BLaER1 (cell line): Measurements from ENCODE around the gene ZMYND8.
"Not testable (repeated sequence)": the region's sequence is repeated elsewhere in the genome, so short reads cannot be mapped to it uniquely, and the experiment has no call there.

Experiments
- H3K27ac ChIP-seq: shearing (Covaris generic); formaldehyde crosslinking; 2 replicates; pipeline ENCODE4 v1.8.1; 2022
- H3K27me3 ChIP-seq: shearing (Covaris generic); formaldehyde crosslinking; 2 replicates; pipeline ENCODE4 v1.8.1; 2022
- H3K36me3 ChIP-seq: shearing (Covaris generic); formaldehyde crosslinking; 2 replicates; pipeline ENCODE4 v1.8.1; 2022
- H3K4me1 ChIP-seq: shearing (Covaris generic); formaldehyde crosslinking; 2 replicates; pipeline ENCODE4 v1.8.1; 2022
- H3K4me2 ChIP-seq: shearing (Covaris generic); formaldehyde crosslinking; 2 replicates; pipeline ENCODE4 v1.8.1; 2022
- H3K4me3 ChIP-seq: shearing (Covaris generic); formaldehyde crosslinking; 2 replicates; pipeline ENCODE4 v1.8.1; 2022
- H3K9ac ChIP-seq: shearing (Covaris generic); formaldehyde crosslinking; 2 replicates; pipeline ENCODE4 v1.8.1; 2022
- H3K9me3 ChIP-seq: shearing (Covaris generic); formaldehyde crosslinking; 2 replicates; pipeline ENCODE4 v1.8.1; 2022
- H4K20me1 ChIP-seq: shearing (Covaris generic); formaldehyde crosslinking; 2 replicates; pipeline ENCODE4 v1.8.1; 2022
- Cebpa-rat ChIP-seq: shearing (Covaris generic); IDR thresholded peaks from 2 replicates; pipeline ENCODE4 v1.8.1; 2022

Gene ZMYND8

GRCh38 chr20:47314647-47315338, 41.7 kb downstream of the ZMYND8 start:
- no peak overlapping the region for H3K9ac ChIP-seq
- no peaks in the 10 kb centered on the region for H3K27me3 ChIP-seq
- peak overlapping the region; percentile 45 for H3K4me2 ChIP-seq
- peaks cover 100% of the 10 kb centered on the region for H4K20me1 ChIP-seq
- H3K4me1 ChIP-seq = peaks cover 79% of the 10 kb centered on the region
- H3K36me3 ChIP-seq = peaks cover 93% of the 10 kb centered on the region
- H3K9me3 ChIP-seq = no peaks in the 10 kb centered on the region
- H3K27ac ChIP-seq = 0 out of 2 replicates have a peak overlapping the region, but pooled peaks have one; percentile 14
- no peak for TF ChIP-seq Cebpa-rat
- H3K4me3 ChIP-seq = no peak overlapping the region

DNA sequence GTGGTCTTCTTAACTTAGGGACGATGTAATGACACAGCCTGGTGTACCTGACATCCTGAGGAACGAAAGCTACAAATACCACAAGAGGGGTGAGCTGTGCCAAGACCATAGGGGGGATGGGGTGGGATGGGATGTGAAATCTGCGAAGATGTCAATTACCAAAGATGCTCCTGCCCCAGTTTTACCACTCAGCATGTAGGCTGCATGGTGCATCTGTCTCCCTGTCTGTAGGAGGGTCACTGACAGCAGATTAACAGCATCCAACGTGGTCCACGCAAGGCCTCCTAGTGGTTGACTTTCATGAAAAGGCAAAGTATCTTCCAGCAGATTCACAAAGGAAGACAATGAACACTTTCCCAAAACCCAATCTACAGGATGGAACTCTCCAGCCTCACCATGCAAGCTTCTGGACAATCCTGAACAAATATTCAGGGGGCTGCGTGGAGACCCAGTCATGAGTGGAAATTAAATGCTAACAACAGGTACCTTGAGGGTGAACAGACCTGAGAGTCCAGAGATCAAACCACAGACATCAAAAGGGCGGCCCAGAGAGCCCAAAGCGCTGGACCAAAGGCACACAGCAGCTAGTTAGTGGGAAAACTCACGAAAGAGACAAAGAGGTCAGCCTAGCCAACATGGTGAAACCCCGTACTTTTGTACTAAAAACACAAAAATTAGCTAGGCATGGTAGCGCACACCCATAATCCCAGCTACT, 44.4 kb downstream of the ZMYND8 start:
- Histone ChIP-seq H3K4me3 (no peak overlapping the region), H3K27me3 (no peaks in the 10 kb centered on the region), H3K36me3 (peaks cover 95% of the 10 kb centered on the region), H3K9ac (no peak overlapping the region), H3K27ac (no peak overlapping the region), H4K20me1 (peaks cover 100% of the 10 kb centered on the region), H3K4me1 (peaks cover 52% of the 10 kb centered on the region), H3K4me2 (peak overlapping the region; percentile 36; the same call in 1 of the 2 replicates), H3K9me3 (no peaks in the 10 kb centered on the region)
- TF ChIP-seq Cebpa-rat = no peak

GRCh38 chr20:47311211-47311610, 45.3 kb downstream of the ZMYND8 start:
- peaks cover 99% of the 10 kb centered on the region for H3K36me3 ChIP-seq
- no peak overlapping the region for H3K9ac ChIP-seq
- no peaks in the 10 kb centered on the region for H3K9me3 ChIP-seq
- H3K4me2 ChIP-seq = no peak overlapping the region
- no peak overlapping the region for H3K27ac ChIP-seq
- H4K20me1 ChIP-seq = peaks cover 100% of the 10 kb centered on the region
- TF ChIP-seq Cebpa-rat = no peak
- H3K4me1 ChIP-seq = peaks cover 43% of the 10 kb centered on the region
- H3K4me3 ChIP-seq = no peak overlapping the region
- H3K27me3 ChIP-seq = no peaks in the 10 kb centered on the region

- peaks cover 99% of the 10 kb centered on the region for H3K36me3 ChIP-seq
- peaks cover 100% of the 10 kb centered on the region for H4K20me1 ChIP-seq
- H3K4me2 ChIP-seq = no peak overlapping the region
- no peak overlapping the region for H3K27ac ChIP-seq
- no peaks in the 10 kb centered on the region for H3K27me3 ChIP-seq
- TF ChIP-seq Cebpa-rat = no peak
- H3K4me1 ChIP-seq = peaks cover 38% of the 10 kb centered on the region
- H3K9ac ChIP-seq = no peak overlapping the region
- H3K9me3 ChIP-seq = no peaks in the 10 kb centered on the region
- H3K4me3 ChIP-seq = no peak overlapping the region
Measured at GRCh38 chr20:47310729-47311128, 45.8 kb downstream of the ZMYND8 start.

DNA sequence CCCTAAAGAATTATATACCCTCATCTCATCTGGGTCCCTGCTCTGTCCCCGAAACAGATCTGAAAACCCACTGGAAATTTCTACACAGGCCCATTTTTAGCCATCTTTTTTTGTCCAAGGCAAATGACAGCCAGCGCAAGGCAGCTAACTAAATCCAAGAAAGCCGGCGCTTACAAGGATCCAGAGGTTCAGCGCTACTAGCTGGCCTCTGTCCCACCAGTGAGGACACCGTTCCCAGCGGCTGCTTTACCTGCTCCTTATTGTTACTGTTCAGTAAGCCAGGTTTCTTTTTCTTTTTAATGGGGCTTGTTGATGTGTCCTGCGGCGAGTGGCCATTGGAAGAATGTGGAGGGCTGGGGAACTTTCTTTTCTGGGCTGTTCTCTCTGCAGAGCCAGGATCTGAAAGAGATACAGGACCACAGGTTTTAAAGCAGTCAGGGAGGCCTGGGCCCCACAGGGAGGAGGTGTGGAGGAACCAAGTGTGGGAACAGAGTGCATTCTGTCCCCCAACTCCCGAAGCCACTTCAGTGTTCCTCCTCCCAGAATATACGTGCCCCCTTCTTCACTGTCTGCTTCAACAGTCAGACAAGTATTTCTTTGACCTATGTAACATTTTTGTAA, 46.6 kb downstream of the ZMYND8 start:
- Histone ChIP-seq H4K20me1 (peaks cover 100% of the 10 kb centered on the region), H3K4me2 (no peak overlapping the region), H3K27me3 (no peaks in the 10 kb centered on the region), H3K36me3 (peaks cover 99% of the 10 kb centered on the region), H3K9ac (no peak overlapping the region), H3K4me1 (peaks cover 30% of the 10 kb centered on the region), H3K27ac (no peak overlapping the region), H3K4me3 (no peak overlapping the region), H3K9me3 (no peaks in the 10 kb centered on the region)
- TF ChIP-seq Cebpa-rat = no peak

- H3K9ac ChIP-seq = no peak overlapping the region
- H3K4me2 ChIP-seq = no peak overlapping the region
- H3K4me1 ChIP-seq = peaks cover 25% of the 10 kb centered on the region
- TF ChIP-seq Cebpa-rat = no peak
- no peak overlapping the region for H3K4me3 ChIP-seq
- H3K27me3 ChIP-seq = no peaks in the 10 kb centered on the region
- peaks cover 100% of the 10 kb centered on the region for H4K20me1 ChIP-seq
- H3K9me3 ChIP-seq = no peaks in the 10 kb centered on the region
- peaks cover 99% of the 10 kb centered on the region for H3K36me3 ChIP-seq
- no peak overlapping the region for H3K27ac ChIP-seq
Measured at GRCh38 chr20:47309394-47309793, 47.1 kb downstream of the ZMYND8 start.

DNA sequence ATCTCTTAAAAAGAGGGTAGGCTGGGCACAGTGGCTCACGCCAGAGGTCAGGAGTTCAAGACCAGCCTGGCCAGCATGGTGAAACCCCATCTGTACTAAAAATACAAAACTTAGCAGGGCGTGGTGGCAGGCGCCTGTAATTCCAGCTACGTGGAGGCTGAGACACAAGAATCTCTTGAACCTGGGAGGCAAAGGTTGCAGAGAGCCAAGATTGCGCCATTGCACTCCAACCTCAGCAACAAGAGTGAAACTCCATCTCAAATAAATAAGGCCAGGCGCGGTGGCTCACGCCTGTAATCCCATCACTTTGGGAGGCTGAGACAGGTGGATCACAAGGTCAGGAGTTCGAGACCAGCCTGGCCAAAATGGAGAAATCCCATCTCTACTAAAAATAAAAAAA, 48.9 kb downstream of the ZMYND8 start:
- not testable (repeated sequence) for H3K9ac ChIP-seq, H3K4me1 ChIP-seq, H3K27me3 ChIP-seq, H3K4me3 ChIP-seq, H3K9me3 ChIP-seq, H3K4me2 ChIP-seq, H3K27ac ChIP-seq
- Histone ChIP-seq H4K20me1 (peaks cover 100% of the 10 kb centered on the region), H3K36me3 (peaks cover 100% of the 10 kb centered on the region)

DNA sequence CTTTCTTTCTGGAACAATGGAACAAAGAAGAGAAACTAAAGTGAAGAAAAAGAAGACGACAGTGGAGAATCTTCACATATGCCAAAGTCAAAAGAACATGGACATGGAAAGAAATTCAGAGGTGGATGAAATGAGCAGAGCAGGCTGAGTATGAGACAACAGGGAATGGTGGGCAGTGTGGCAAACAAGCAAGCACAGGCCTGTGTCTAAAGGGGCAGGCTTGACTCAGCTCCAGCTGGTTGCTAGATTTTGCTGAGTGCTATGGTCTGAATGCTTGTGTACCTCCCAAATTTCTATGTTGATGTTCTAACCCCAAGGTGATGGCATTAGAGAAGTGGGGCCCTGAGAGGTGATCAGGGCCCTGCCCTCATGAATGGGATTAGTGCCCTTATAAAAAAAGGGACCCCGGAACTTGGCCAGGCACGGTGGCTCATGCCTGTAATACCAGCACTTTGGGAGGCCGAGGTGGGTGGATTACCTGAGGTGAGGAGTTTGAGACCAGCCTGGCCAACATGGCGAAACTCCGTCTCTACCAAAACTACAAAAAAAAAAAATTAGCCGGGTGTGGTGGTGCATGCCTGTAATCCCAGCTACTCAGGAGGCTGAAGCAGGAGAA, 49.6 kb downstream of the ZMYND8 start:
- Histone ChIP-seq H3K9ac (no peak overlapping the region), H3K27me3 (no peaks in the 10 kb centered on the region), H3K36me3 (peaks cover 100% of the 10 kb centered on the region), H3K4me1 (no peaks in the 10 kb centered on the region), H4K20me1 (peaks cover 100% of the 10 kb centered on the region), H3K4me2 (no peak overlapping the region), H3K9me3 (no peaks in the 10 kb centered on the region), H3K4me3 (no peak overlapping the region), H3K27ac (no peak overlapping the region)
- TF ChIP-seq Cebpa-rat = no peak

GRCh38 chr20:47306095-47306494, 50.4 kb downstream of the ZMYND8 start:
- Histone ChIP-seq H3K27me3 (no peaks in the 10 kb centered on the region), H3K9me3 (no peaks in the 10 kb centered on the region), H3K27ac (no peak overlapping the region), H3K4me3 (no peak overlapping the region), H3K4me2 (no peak overlapping the region), H3K9ac (no peak overlapping the region), H4K20me1 (peaks cover 100% of the 10 kb centered on the region), H3K36me3 (peaks cover 100% of the 10 kb centered on the region), H3K4me1 (no peaks in the 10 kb centered on the region)
- TF ChIP-seq Cebpa-rat = no peak

DNA sequence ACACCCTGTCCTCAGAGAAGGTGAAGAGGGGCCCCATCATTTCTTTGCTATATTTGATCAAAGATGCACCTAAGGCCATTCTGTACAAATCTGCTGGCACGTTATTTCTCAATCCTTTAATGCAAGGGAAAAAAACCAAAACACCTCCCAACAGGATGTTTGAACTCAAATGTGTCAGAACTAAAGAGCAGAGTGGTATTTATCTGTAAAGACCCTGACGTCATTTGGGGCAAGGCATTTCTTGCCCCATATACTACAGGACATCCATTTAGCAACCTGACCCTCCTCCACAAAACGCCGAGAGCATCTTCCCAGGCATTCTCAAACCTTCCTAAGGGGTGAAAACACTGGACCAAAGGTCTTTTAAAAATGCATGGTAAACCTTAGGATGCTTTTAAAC, 50.8 kb downstream of the ZMYND8 start:
- H3K4me2 ChIP-seq = no peak overlapping the region
- H3K27ac ChIP-seq = no peak overlapping the region
- H3K9me3 ChIP-seq = no peaks in the 10 kb centered on the region
- peaks cover 100% of the 10 kb centered on the region for H4K20me1 ChIP-seq
- no peak for TF ChIP-seq Cebpa-rat
- H3K4me1 ChIP-seq = no peaks in the 10 kb centered on the region
- no peak overlapping the region for H3K9ac ChIP-seq
- H3K4me3 ChIP-seq = no peak overlapping the region
- peaks cover 100% of the 10 kb centered on the region for H3K36me3 ChIP-seq
- H3K27me3 ChIP-seq = no peaks in the 10 kb centered on the region
